CD4-positive, alpha-beta T cell (primary cell): ENCODE data around the gene RAB1B. TPM values are rescaled to one million over a fixed set of nuclear protein-coding genes. Genes with fewer than 3 reads are reported as not detected.
"Not testable (repeated sequence)": the region's sequence is repeated elsewhere in the genome, so short reads cannot be mapped to it uniquely, and the experiment has no call there.

Source experiments
- ATAC-seq: fragments of 200-7000 bp; cut with Tn5 transposase; one replicate; pipeline ENCODE4 v1.10.0; 2022; ENCODE audit warnings: mild to moderate bottlenecking; ENCODE audit not compliant: poor library complexity
- CTCF ChIA-PET: fragments of 350-600 bp; sonication (Branson Sonifier 250); formaldehyde crosslinking; loops from one replicate; lab custom pipeline; 2021; ENCODE audit warnings: antibody characterized with exemption, inconsistent platforms; lab: Charles Lee
- POLR2A ChIA-PET: fragments of 350-600 bp; sonication (Branson Sonifier 250); formaldehyde crosslinking; loops from one replicate; lab custom pipeline; 2021; ENCODE audit warnings: antibody characterized with exemption, inconsistent platforms; lab: Charles Lee
- DNase-seq, 14 experiments: peaks; one replicate each; pipeline ENCODE4 v3.0.0-alpha.2; 2013 to 2020; ENCODE audit warnings: mixed read lengths in 2 of 14
- H3K27ac ChIP-seq, 2 donors: one replicate each; pipeline versions ENCODE4 v1.5.1 to v1.7.0; 2013; ENCODE audit warnings: low read length in 2 of 2, low read depth in 1 of 2, mild to moderate bottlenecking in 1 of 2
- H3K27me3 ChIP-seq, 2 experiments: 1 replicate in 1 of 2; 2 replicates in 1 of 2; pipeline versions ENCODE4 v1.6.1 to v1.7.0; 2013; ENCODE audit warnings: low read length in 2 of 2, control low read depth in 1 of 2, mild to moderate bottlenecking in 1 of 2, moderate library complexity in 1 of 2; ENCODE audit not compliant: insufficient read depth in 2 of 2, control insufficient read depth in 1 of 2
- H3K36me3 ChIP-seq: one replicate; pipeline ENCODE4 v1.6.1; 2013; ENCODE audit warnings: low read length, control low read depth; ENCODE audit not compliant: insufficient read depth
- H3K4me1 ChIP-seq: one replicate; pipeline ENCODE4 v1.6.1; 2013; ENCODE audit warnings: low read length, control low read depth; ENCODE audit not compliant: insufficient read depth
- H3K4me3 ChIP-seq: one replicate; pipeline ENCODE4 v1.5.1; 2013; ENCODE audit warnings: mild to moderate bottlenecking, low read length, moderate library complexity
- H3K9me3 ChIP-seq, 2 experiments: 1 replicate in 1 of 2; 2 replicates in 1 of 2; pipeline versions ENCODE4 v1.6.1 to v1.7.0; 2013; ENCODE audit warnings: low read length in 2 of 2, mild to moderate bottlenecking in 2 of 2, control low read depth in 1 of 2, moderate library complexity in 1 of 2; ENCODE audit not compliant: control insufficient read depth in 1 of 2, insufficient read depth in 1 of 2
- H3K27ac Mint-ChIP-seq: one replicate; pipeline ENCODE4 v1.8.0; 2020; ENCODE audit warnings: mixed read lengths
- H3K27me3 Mint-ChIP-seq: one replicate; pipeline ENCODE4 v1.8.0; 2021; ENCODE audit warnings: mixed read lengths
- H3K36me3 Mint-ChIP-seq: one replicate; pipeline ENCODE4 v1.8.0; 2021; ENCODE audit warnings: low read depth, mixed read lengths
- H3K4me1 Mint-ChIP-seq: one replicate; pipeline ENCODE4 v1.8.0; 2021; ENCODE audit warnings: low read depth, mixed read lengths
- H3K4me3 Mint-ChIP-seq: one replicate; pipeline ENCODE4 v1.8.0; 2020; ENCODE audit warnings: mild to moderate bottlenecking, mixed read lengths
- H3K9me3 Mint-ChIP-seq: one replicate; pipeline ENCODE4 v1.8.0; 2020; ENCODE audit warnings: mixed read lengths
- intact Hi-C, 2 experiments: fragments of 100-400 bp; cut with DNase I in 1 of 2; cut with micrococcal nuclease in 1 of 2; formaldehyde crosslinking; loops; one replicate each; pipeline versions ENCODE4 v1.15.1 to v1.9.0; 2023 to 2025; cut with DNase I, micrococcal nuclease
- total RNA-seq, 174 experiments: library from RNA in 2 of 174; stranded (reverse) in 2 of 174; gene quantifications; one replicate each; pipeline ENCODE4 v1.2.3 and lab custom pipeline; 2021 to 2026
- TF ChIP-seq, protein P1 (sequence below): fragments of 200-600 bp; IDR thresholded peaks from one replicate; pipeline ENCODE4 v1.8.0; 2022; ENCODE audit warnings: antibody characterized with exemption, mild to moderate bottlenecking

RAB1B gene
- total RNA-seq, 2 experiments from 2014 or later = 27.4 to 29.4 TPM

DNA sequence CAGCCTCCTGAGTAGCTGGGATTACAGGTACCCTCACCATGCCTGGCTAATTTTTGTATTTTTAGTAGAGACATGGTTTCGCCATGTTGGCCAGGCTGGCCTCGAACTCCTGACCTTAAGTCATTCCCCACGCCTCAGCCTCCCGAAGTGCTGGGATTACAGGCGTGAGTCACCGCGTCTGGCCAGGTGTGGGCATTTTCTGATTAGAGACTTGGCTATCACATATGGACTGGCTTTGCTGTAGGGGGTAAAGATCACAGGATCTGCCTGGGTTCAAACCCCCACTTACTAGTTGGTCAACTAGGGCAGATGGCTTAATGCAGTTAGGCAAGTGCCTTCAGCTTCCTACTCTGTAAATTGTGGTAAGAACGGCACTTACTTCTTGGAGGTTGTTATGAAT lies 41.9 kb downstream of the RAB1B start:
- no peaks in the 10 kb centered on the region for H3K36me3 ChIP-seq
- H3K27me3 ChIP-seq = no peaks in the 10 kb centered on the region
- CTCF ChIA-PET = interaction anchor here (3.5 to 3.6 kb wide), 2 partner anchors 20 to 75 kb away, joined by 22 to 30 read pairs; no protein-coding TSS in a partner anchor
- POLR2A ChIA-PET = interaction anchor here (3.0 kb wide), 1 partner anchor 18 kb away, joined by 11 read pairs; no protein-coding TSS in a partner anchor
- peaks cover 42% of the 10 kb centered on the region for H3K4me1 ChIP-seq
- H3K36me3 Mint-ChIP-seq = no peaks in the 10 kb centered on the region
- no peak overlapping the region for H3K4me3 Mint-ChIP-seq
- peaks cover 14% of the 10 kb centered on the region for H3K4me1 Mint-ChIP-seq
- no peaks in the 10 kb centered on the region for H3K9me3 Mint-ChIP-seq
- DNase-seq (no peak), ATAC-seq (no peak)
- no peak overlapping the region for H3K4me3 ChIP-seq
- no peak overlapping the region for H3K27ac ChIP-seq
- H3K27ac Mint-ChIP-seq = no peak overlapping the region
- peaks cover 4% of the 10 kb centered on the region for H3K27me3 Mint-ChIP-seq
- no peaks in the 10 kb centered on the region for H3K9me3 ChIP-seq
- intact Hi-C loops = no loop called here
- TF ChIP-seq, protein P1, sequence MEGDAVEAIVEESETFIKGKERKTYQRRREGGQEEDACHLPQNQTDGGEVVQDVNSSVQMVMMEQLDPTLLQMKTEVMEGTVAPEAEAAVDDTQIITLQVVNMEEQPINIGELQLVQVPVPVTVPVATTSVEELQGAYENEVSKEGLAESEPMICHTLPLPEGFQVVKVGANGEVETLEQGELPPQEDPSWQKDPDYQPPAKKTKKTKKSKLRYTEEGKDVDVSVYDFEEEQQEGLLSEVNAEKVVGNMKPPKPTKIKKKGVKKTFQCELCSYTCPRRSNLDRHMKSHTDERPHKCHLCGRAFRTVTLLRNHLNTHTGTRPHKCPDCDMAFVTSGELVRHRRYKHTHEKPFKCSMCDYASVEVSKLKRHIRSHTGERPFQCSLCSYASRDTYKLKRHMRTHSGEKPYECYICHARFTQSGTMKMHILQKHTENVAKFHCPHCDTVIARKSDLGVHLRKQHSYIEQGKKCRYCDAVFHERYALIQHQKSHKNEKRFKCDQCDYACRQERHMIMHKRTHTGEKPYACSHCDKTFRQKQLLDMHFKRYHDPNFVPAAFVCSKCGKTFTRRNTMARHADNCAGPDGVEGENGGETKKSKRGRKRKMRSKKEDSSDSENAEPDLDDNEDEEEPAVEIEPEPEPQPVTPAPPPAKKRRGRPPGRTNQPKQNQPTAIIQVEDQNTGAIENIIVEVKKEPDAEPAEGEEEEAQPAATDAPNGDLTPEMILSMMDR = no peak

DNA sequence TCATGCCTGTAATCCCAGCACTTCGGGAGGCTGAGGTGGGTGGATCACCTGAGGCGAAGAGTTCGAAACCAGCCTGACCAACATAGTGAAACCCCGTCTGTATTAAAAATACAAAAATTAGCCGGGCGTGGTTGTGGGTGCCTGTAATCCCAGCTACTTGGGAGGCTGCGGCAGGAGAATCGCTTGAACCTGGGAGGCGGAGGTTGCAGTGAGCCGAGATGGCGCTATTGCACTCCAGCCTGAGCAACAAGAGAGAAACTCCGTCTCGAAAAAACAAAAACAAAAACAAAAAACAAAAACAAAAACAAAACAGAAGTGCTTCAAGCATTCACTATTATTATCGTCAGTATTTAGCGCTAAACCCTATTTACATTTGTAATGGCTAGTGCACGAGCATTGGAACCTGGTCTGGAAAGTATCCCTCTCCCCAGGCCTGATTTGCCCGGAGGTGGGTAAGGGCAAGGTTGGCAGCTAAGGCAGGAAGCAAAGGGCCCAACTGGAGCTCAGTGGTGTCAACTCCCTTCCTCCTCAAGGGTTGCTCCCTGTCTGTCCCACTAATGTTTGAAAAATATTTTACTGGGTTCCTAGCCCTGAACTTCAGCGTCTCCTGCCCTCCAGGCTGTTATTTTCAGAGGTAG lies 42.5 kb downstream of the RAB1B start:
- H3K4me3 Mint-ChIP-seq, H3K36me3 Mint-ChIP-seq, H3K4me3 ChIP-seq, H3K9me3 ChIP-seq, H3K36me3 ChIP-seq, H3K27me3 Mint-ChIP-seq, H3K27ac ChIP-seq, H3K27me3 ChIP-seq, DNase-seq, ATAC-seq, H3K27ac Mint-ChIP-seq, H3K9me3 Mint-ChIP-seq: not testable (repeated sequence)
- peaks cover 46% of the 10 kb centered on the region for H3K4me1 ChIP-seq
- ChIA-PET CTCF (interaction anchor here (0.8 to 3.6 kb wide), 14 partner anchors 11 to 1464 kb away, joined by 3 to 30 read pairs (median 6); partner anchors contain the start of genes BRMS1, MRPL11, RIN1 and TMEM151A), POLR2A (interaction anchor here (0.7 to 3.0 kb wide), 9 partner anchors 15 to 78 kb away, joined by 4 to 39 read pairs (median 18); partner anchors contain the start of genes B4GAT1, BRMS1, SLC29A2 and YIF1A)
- peaks cover 20% of the 10 kb centered on the region for H3K4me1 Mint-ChIP-seq
- intact Hi-C loops = loop anchor here in 1 of 2 experiments (1.0 kb wide), 2 partner anchors 17 to 78 kb away; no protein-coding TSS in a partner anchor

DNA sequence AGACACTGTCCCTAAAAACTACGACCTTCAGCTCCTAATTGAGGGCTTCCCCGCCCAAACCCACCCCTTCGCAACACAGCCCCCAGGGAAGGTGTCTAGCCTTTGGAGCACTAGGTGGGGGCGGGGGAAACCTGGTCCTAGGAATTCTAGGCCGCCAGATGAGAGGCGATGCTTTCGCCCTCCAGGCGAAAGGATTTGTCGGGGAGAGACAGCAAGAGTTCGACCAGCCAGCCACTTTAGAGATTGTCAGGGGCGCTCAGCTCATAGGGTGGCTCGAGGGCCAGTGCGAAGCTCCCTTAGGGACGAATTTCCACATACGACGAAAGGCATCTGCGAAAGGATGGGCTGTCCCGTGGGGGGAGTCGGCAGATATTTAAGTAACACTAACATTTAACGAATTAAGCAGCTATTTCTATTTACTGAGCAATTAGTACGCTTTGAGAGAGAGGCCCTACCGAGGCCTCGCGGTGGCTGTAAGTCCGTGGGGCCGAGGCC lies 43.1 kb downstream of the RAB1B start:
- CTCF ChIA-PET = interaction anchor here (0.8 to 3.6 kb wide), 18 partner anchors 10 to 1465 kb away, joined by 3 to 30 read pairs (median 6); partner anchors contain the start of genes BRMS1, CCDC85B, MRPL11 and RIN1
- peak overlapping the region; percentile 95 for H3K27ac Mint-ChIP-seq
- POLR2A ChIA-PET = interaction anchor here (0.7 to 3.0 kb wide), 11 partner anchors 15 to 77 kb away, joined by 3 to 39 read pairs (median 13); partner anchors contain the start of genes B4GAT1, BRMS1, SLC29A2 and YIF1A
- peak; percentile 21 for ATAC-seq
- Histone ChIP-seq H3K4me1 (peaks cover 51% of the 10 kb centered on the region), H3K27me3 (no peaks in the 10 kb centered on the region), H3K4me3 (peak overlapping the region; percentile 61), H3K36me3 (no peaks in the 10 kb centered on the region), H3K27ac (peak overlapping the region; percentile 51 to 65), H3K9me3 (no peaks in the 10 kb centered on the region)
- H3K4me3 Mint-ChIP-seq = peak overlapping the region; percentile 90
- intact Hi-C loops = loop anchor here in 1 of 2 experiments (1.0 kb wide), 2 partner anchors 17 to 78 kb away; no protein-coding TSS in a partner anchor
- no peaks in the 10 kb centered on the region for H3K9me3 Mint-ChIP-seq
- peaks cover 22% of the 10 kb centered on the region for H3K4me1 Mint-ChIP-seq
- TF ChIP-seq, protein P1 = no peak
- DNase-seq = no peak
- H3K27me3 Mint-ChIP-seq = peaks cover 4% of the 10 kb centered on the region
- no peaks in the 10 kb centered on the region for H3K36me3 Mint-ChIP-seq
